CD4-positive, alpha-beta T cell treated with Interleukin-2 at 100 ng/mL for 4 hours (primary cell): ENCODE data around the gene TAOK3.
"Not testable (repeated sequence)": the region's sequence is repeated elsewhere in the genome, so short reads cannot be mapped to it uniquely, and the experiment has no call there.

Experiments used
- DNase-seq: peaks from one replicate; pipeline ENCODE4 v3.0.0-alpha.2; 2020; ENCODE audit warnings: low spot score

TAOK3 gene

DNA sequence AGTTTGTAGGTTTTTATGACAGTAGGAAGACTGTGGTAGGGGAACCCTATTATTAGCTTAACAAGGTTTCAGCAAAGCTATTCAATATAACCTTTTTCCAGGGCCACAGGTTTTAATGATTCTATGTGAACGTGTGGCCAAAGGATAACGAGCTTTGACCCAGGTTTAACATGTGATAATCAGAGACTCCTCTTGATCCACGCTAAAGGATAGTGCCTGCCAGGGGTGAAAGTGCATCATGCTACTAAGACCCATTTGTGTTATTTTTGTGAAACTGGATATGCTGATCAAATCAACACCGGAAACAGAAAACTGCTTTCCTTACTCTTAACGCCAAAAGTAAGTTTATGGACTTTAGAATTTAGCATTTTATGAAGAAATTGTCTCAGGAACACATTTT, 909 bp upstream of the TAOK3 start:
- DNase-seq = no peak

GRCh38 chr12:118371321-118372282, 1.1 kb downstream of the TAOK3 start:
- no peak for DNase-seq

GRCh38 chr12:118370601-118371000, 2.1 kb downstream of the TAOK3 start:
- DNase-seq = no peak

- DNase-seq = no peak
These were observed 3.9 kb downstream of the TAOK3 start for GRCh38 chr12:118368821-118369220.

DNA sequence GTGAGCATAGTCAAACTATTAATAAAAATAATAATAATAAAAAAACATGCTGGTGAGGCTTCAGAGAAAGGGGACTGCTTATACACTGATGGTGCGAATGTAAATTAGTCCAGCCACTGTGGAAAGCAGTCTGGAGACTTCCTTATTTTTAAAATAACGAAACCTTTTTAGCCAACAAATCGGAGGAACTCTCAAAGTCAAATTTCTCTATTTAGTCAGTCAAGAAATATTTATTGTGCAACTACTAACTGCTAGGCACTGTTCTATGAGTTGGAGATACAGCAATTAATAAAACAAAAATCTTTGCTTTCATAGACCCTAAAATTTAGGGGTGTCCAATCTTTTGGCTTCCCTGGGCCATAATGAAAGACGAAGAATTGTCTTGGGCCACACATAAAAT, 10.8 kb downstream of the TAOK3 start:
- no peak for DNase-seq

DNA sequence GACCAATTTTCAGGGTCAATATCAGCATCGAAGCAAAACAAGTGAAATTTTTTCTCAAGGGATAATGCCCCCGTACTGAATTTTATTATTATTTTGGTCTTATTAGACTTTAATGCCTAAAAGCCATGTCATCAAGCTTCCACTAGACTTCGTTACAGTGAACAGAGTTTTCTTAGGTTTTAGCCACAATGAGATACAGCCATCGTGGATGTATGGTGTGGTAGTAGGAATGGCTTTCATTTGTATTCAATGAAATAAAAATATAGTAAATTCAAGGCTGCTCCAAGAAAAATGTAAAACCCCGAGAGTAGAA, 11.7 kb downstream of the TAOK3 start:
- no peak for DNase-seq

- peak; percentile 56 for DNase-seq
These were observed 13.2 kb downstream of the TAOK3 start for GRCh38 chr12:118359541-118359915.

DNA sequence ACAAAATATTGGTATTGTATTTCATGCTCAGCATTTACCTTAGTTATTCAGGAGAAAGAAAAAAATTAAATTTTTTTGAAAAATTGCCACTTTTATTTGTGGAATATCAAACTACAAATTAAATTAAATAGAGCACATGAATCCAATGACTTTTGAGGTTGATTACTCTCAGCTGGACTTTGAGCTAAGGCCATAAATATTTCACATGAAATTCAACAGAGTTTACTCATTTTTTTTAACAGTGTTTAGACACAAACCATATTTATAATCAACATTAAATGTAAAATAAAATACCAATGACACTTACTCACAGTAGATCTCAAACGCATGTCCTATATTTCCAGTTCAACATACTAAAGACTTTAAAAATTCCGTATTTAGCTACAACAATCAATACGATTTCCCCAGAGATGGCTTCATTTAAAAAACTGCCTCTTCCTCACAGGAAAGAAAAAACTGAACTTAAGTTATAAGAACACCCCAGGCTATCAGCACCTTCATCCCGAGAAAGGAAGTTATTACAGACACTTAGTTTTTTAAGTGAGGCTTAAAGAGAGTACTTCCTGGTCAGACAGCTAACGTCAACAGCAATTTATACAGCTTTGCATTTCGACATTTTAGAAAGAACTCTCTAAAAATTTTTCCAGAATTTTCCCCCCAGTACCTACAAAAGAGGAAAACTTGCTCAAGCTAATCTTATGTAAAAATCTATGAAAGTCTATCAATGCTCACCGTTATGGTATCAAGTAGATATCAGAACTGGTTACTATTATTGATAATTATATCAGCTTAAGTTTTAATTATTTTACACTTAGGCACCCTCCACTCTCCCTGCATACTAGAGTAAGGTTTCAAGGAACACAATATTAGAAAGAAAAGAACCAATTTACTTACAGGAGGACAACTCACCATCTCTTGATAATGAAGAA, 13.8 kb downstream of the TAOK3 start:
- peak; percentile 27 for DNase-seq

DNA sequence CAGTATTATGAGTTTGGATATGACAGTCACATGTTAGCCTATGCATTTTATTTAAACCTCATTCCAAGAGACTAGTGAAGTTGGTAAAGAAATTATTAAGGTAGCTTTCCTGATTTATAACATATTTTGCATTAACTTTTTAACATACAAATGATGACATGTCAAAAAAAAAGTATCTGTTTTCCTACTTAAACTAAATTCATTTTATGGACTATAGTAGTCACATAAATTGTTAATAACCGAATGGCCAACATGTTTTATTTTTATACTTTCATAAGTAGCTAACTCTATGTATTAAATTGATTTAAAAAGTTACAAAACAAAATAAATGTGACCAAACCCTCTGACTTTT, 14.7 kb downstream of the TAOK3 start:
- DNase-seq = no peak

DNA sequence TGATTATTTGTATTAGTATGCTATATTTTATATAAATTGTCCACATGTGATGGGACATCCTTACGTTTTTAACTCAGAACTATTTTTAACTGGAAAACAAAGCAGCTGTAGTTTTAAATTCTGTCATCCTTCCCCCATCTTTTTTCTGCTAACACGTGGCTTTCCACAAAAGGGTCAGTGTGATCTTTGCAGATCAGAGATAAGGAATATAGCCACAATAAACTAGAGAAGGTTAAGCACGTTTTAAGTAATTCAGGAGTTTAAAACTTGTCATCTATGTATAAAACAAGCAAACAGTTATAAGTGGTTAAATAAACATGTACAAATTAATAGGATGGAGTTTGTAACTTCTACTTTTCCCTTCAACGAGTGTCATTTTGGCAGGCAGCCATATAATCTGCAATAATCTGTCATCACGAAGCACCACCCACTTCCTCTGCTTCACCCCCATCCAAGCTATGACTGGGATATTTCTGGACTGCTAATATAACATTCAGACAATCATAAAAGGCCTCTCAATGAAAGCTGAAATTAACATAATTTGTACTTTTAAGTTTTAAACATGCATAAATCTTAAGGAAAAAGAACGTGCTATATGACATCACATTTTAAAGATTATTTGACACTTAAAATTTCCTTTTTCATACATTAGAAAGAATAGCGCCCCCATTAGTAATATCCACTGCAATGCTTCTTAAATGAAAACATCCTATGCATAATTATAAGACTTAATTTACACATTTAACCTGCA, 15.3 kb downstream of the TAOK3 start:
- DNase-seq = peak; percentile 71

- no peak for DNase-seq
These were observed 15.9 kb downstream of the TAOK3 start for GRCh38 chr12:118356809-118357256.

GRCh38 chr12:118355843-118356242, 16.9 kb downstream of the TAOK3 start:
- no peak for DNase-seq

DNA sequence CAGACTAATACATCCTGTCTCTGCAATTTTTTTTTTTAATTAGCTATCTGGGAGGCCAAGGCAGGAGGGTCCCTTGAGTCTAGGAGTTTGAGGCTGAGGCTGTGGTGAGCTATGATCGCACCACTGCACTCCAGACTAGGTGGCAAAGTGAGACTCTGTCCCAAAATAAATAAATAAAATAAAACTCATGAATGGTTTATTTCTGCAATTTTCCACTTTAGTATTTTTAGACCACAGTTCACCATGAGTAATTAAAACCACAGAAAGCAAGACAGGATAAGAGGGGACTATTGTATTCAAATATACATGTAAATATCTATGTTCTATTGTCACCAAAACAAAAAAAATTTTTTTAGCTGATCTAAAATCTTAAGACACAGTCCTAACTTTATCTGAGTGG, 17.8 kb downstream of the TAOK3 start:
- DNase-seq = no peak

- not testable (repeated sequence) for DNase-seq
These were observed 18.2 kb downstream of the TAOK3 start for GRCh38 chr12:118354503-118354902.

- no peak for DNase-seq
These were observed 19.0 kb downstream of the TAOK3 start for GRCh38 chr12:118353721-118354120.

DNA sequence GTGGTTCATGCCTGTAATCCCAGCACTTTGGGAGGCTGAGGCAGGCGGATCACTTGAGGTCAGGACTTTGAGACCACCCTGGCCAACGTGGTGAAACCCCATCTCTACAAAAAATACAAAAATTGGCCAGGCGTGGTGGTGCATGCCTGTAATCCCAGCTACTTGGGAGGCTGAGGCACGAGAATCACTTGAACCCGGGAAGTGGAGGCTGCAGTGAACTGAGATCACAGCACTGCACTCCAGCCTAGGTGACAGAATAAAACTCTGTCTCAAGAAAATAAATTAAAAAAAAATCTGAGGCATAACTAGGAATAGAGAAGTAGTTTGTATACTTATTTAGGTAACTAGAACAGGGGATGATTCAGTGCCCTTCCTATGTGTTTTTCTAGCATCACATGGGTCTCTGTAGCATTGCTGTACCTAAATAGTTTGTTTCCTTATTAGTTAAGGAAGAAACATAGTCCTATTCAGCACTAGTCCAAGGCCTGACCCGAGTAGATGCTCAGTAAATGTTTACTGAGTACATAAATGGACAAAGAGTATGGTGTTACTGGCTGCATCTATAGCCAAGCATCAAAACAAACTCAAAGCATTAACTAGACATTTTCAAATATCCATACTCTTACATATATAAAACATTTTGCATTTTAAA, 21.7 kb downstream of the TAOK3 start:
- DNase-seq = no peak

- DNase-seq = no peak
These were observed 24.8 kb downstream of the TAOK3 start for GRCh38 chr12:118347916-118348315.

DNA sequence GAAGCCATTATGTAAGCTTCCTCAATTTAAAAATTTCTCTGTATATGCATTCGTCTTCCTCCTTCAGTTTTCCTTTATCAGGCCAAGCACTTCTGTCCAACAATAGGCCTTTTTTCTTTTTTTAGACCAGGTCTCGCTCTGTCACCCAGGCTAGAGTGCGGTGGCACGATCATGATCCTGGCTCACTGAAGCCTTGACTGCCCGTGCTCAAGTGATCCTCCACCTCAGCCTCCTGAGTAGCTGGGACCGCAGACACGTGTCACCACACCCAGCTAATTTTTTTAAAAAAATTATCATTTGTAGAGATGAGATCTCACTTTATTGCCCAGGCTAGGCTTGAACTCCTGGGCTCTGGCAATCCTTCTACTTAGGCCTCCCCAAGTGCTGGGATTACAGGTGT, 25.8 kb downstream of the TAOK3 start:
- DNase-seq = no peak

- no peak for DNase-seq
These were observed 27.4 kb downstream of the TAOK3 start for GRCh38 chr12:118345355-118345754.

DNA sequence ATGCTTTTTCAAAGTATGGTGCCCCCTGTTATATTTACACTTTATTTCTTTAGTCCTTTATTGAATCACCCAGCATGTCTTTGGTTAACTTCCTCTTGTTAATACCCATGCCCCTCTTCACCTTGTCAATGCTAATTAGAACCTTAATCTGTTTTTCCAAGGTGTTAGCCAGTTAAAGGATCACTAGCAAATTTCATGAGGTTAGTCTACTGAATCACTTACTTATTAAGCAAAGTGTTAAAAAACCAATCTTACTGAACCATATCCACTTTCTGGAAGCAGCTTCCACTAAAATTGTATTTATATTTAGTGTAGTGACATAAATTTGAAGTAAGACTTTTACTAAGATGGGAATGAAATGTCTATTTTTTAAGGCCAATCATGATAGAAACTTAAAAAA, 27.9 kb downstream of the TAOK3 start:
- no peak for DNase-seq

GRCh38 chr12:118342090-118342489, 30.6 kb downstream of the TAOK3 start:
- no peak for DNase-seq
